Stomach (tissue), 4 donors: ENCODE data around the gene SF3B1.

Source experiments
- POLR2A ChIP-seq, 4 donors: fragments of 450-650 bp; IDR thresholded peaks; one replicate each; pipeline ENCODE4 v1.6.1; 2016; ENCODE audit warnings: antibody characterized with exemption in 4 of 4, control low read depth in 2 of 4, mild to moderate bottlenecking in 1 of 4, moderate library complexity in 1 of 4
- POLR2AphosphoS5 ChIP-seq, 3 donors: sonication (generic); formaldehyde crosslinking; IDR thresholded peaks; one replicate each; pipeline ENCODE4 v1.6.1; 2016; ENCODE audit warnings: antibody characterized with exemption in 3 of 3
- TF ChIP-seq, protein P1 (sequence below), 7 experiments: fragments of 450-650 bp in 4 of 7; fragments of 200-600 bp in 3 of 7; sonication (generic) in 3 of 7; IDR thresholded peaks; one replicate each; pipeline ENCODE4 v1.5.1; 2016 to 2019; ENCODE audit warnings: antibody characterized with exemption in 7 of 7, control low read depth in 2 of 7, mild to moderate bottlenecking in 1 of 7

GRCh38 chr2:197434541-197435513 lies at the start of gene SF3B1:
- TF ChIP-seq, protein P1, sequence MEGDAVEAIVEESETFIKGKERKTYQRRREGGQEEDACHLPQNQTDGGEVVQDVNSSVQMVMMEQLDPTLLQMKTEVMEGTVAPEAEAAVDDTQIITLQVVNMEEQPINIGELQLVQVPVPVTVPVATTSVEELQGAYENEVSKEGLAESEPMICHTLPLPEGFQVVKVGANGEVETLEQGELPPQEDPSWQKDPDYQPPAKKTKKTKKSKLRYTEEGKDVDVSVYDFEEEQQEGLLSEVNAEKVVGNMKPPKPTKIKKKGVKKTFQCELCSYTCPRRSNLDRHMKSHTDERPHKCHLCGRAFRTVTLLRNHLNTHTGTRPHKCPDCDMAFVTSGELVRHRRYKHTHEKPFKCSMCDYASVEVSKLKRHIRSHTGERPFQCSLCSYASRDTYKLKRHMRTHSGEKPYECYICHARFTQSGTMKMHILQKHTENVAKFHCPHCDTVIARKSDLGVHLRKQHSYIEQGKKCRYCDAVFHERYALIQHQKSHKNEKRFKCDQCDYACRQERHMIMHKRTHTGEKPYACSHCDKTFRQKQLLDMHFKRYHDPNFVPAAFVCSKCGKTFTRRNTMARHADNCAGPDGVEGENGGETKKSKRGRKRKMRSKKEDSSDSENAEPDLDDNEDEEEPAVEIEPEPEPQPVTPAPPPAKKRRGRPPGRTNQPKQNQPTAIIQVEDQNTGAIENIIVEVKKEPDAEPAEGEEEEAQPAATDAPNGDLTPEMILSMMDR (IDR thresholded peaks at IDR 0.05): peak in 1 of 7 experiments; percentile 17
- TF ChIP-seq POLR2AphosphoS5 (IDR thresholded peaks at IDR 0.05) (peak; percentile 93 to 98 (median 97)), POLR2A (IDR thresholded peaks at IDR 0.05) (peak in 2 of 4 donors; percentile 81 to 91)
